Measurements from ENCODE around the gene SCGB3A2. TPM values are rescaled to one million over a fixed set of nuclear protein-coding genes. Genes with fewer than 3 reads are reported as not detected.
"Not testable (repeated sequence)": the region's sequence is repeated elsewhere in the genome, so short reads cannot be mapped to it uniquely, and the experiment has no call there.

SCGB3A2 gene
- total RNA-seq, 1 experiment from 2014 or later, result not detected

- Mint-ChIP-seq H3K4me3 (ENCODE audit: low read depth, unreplicated experiment) (no peak overlapping the region), H3K27me3 (ENCODE audit: unreplicated experiment) (no peaks in the 10 kb centered on the region), H3K4me1 (ENCODE audit: low read depth, unreplicated experiment) (peaks cover 34% of the 10 kb centered on the region), H3K9me3 (ENCODE audit: low read depth, unreplicated experiment) (no peaks in the 10 kb centered on the region), H3K36me3 (ENCODE audit: insufficient read depth, unreplicated experiment) (peaks cover under 1% of the 10 kb centered on the region), H3K27ac (ENCODE audit: unreplicated experiment) (no peak overlapping the region)
- TF ChIP-seq CTCF (IDR thresholded peaks at IDR 0.05; ENCODE audit: unreplicated experiment), result no peak
- DNase-seq, result peak; percentile 18
- intact Hi-C loops (cut with micrococcal nuclease; ENCODE audit: unreplicated experiment), result no loop called here
- CTCF ChIA-PET, result interaction anchor here (1.0 to 1.6 kb wide), 3 partner anchors 11 to 26 kb away, joined by 3 to 10 read pairs (median 3); no protein-coding TSS in a partner anchor
- BruUV-seq (replicated peaks), result no TSS peak
These were observed 17.9 kb upstream of the SCGB3A2 start for GRCh38 chr5:147860641-147861025.

GRCh38 chr5:147863454-147864158, 14.9 kb upstream of the SCGB3A2 start:
- no peaks in the 10 kb centered on the region for H3K27me3 Mint-ChIP-seq (ENCODE audit: unreplicated experiment)
- no peak for TF ChIP-seq CTCF (IDR thresholded peaks at IDR 0.05; ENCODE audit: unreplicated experiment)
- intact Hi-C loops (cut with micrococcal nuclease; ENCODE audit: unreplicated experiment), result no loop called here
- H3K36me3 Mint-ChIP-seq (ENCODE audit: insufficient read depth, unreplicated experiment), result peaks cover 4% of the 10 kb centered on the region
- CTCF ChIA-PET, result interaction anchor here (0.5 kb wide), 1 partner anchor 66 kb away, joined by 3 read pairs; no protein-coding TSS in a partner anchor
- no TSS peak for BruUV-seq (replicated peaks)
- no peak overlapping the region for H3K27ac Mint-ChIP-seq (ENCODE audit: unreplicated experiment)
- no peak for DNase-seq
- peaks cover 17% of the 10 kb centered on the region for H3K4me1 Mint-ChIP-seq (ENCODE audit: low read depth, unreplicated experiment)
- no peaks in the 10 kb centered on the region for H3K9me3 Mint-ChIP-seq (ENCODE audit: low read depth, unreplicated experiment)
- no peak overlapping the region for H3K4me3 Mint-ChIP-seq (ENCODE audit: low read depth, unreplicated experiment)

- H3K27ac Mint-ChIP-seq (ENCODE audit: unreplicated experiment), result no peak overlapping the region
- peaks cover 4% of the 10 kb centered on the region for H3K36me3 Mint-ChIP-seq (ENCODE audit: insufficient read depth, unreplicated experiment)
- H3K27me3 Mint-ChIP-seq (ENCODE audit: unreplicated experiment), result no peaks in the 10 kb centered on the region
- intact Hi-C loops (cut with micrococcal nuclease; ENCODE audit: unreplicated experiment), result no loop called here
- DNase-seq, result no peak
- H3K4me3 Mint-ChIP-seq (ENCODE audit: low read depth, unreplicated experiment), result no peak overlapping the region
- no peaks in the 10 kb centered on the region for H3K4me1 Mint-ChIP-seq (ENCODE audit: low read depth, unreplicated experiment)
- H3K9me3 Mint-ChIP-seq (ENCODE audit: low read depth, unreplicated experiment), result peaks cover 3% of the 10 kb centered on the region
- CTCF ChIA-PET, result no interaction called here
- no peak for TF ChIP-seq CTCF (IDR thresholded peaks at IDR 0.05; ENCODE audit: unreplicated experiment)
- BruUV-seq (replicated peaks), result no TSS peak
These were observed 9.4 kb upstream of the SCGB3A2 start for GRCh38 chr5:147869112-147869511.

- H3K9me3 Mint-ChIP-seq (ENCODE audit: low read depth, unreplicated experiment); DNase-seq; H3K4me1 Mint-ChIP-seq (ENCODE audit: low read depth, unreplicated experiment); intact Hi-C loops (cut with micrococcal nuclease; ENCODE audit: unreplicated experiment); H3K4me3 Mint-ChIP-seq (ENCODE audit: low read depth, unreplicated experiment); BruUV-seq (replicated peaks); H3K27me3 Mint-ChIP-seq (ENCODE audit: unreplicated experiment); H3K27ac Mint-ChIP-seq (ENCODE audit: unreplicated experiment); CTCF ChIA-PET; H3K36me3 Mint-ChIP-seq (ENCODE audit: insufficient read depth, unreplicated experiment): not testable (repeated sequence)
These were observed 8.6 kb upstream of the SCGB3A2 start for GRCh38 chr5:147869892-147870291.

GRCh38 chr5:147871980-147872549, 6.4 kb upstream of the SCGB3A2 start:
- CTCF ChIA-PET; intact Hi-C loops (cut with micrococcal nuclease; ENCODE audit: unreplicated experiment); BruUV-seq (replicated peaks); H3K4me3 Mint-ChIP-seq (ENCODE audit: low read depth, unreplicated experiment); H3K36me3 Mint-ChIP-seq (ENCODE audit: insufficient read depth, unreplicated experiment); H3K27me3 Mint-ChIP-seq (ENCODE audit: unreplicated experiment); DNase-seq; H3K27ac Mint-ChIP-seq (ENCODE audit: unreplicated experiment); H3K9me3 Mint-ChIP-seq (ENCODE audit: low read depth, unreplicated experiment): not testable (repeated sequence)
- peaks cover 13% of the 10 kb centered on the region for H3K4me1 Mint-ChIP-seq (ENCODE audit: low read depth, unreplicated experiment)

- intact Hi-C loops (cut with micrococcal nuclease; ENCODE audit: unreplicated experiment); H3K27ac Mint-ChIP-seq (ENCODE audit: unreplicated experiment); CTCF ChIA-PET; H3K36me3 Mint-ChIP-seq (ENCODE audit: insufficient read depth, unreplicated experiment); H3K27me3 Mint-ChIP-seq (ENCODE audit: unreplicated experiment); DNase-seq; H3K9me3 Mint-ChIP-seq (ENCODE audit: low read depth, unreplicated experiment); H3K4me3 Mint-ChIP-seq (ENCODE audit: low read depth, unreplicated experiment); BruUV-seq (replicated peaks): not testable (repeated sequence)
- peaks cover 18% of the 10 kb centered on the region for H3K4me1 Mint-ChIP-seq (ENCODE audit: low read depth, unreplicated experiment)
These were observed 5.6 kb upstream of the SCGB3A2 start for GRCh38 chr5:147872744-147873435.

GRCh38 chr5:147874118-147874875, 4.2 kb upstream of the SCGB3A2 start:
- H3K4me3 Mint-ChIP-seq (ENCODE audit: low read depth, unreplicated experiment); CTCF ChIA-PET; H3K36me3 Mint-ChIP-seq (ENCODE audit: insufficient read depth, unreplicated experiment); DNase-seq; BruUV-seq (replicated peaks); intact Hi-C loops (cut with micrococcal nuclease; ENCODE audit: unreplicated experiment); H3K27me3 Mint-ChIP-seq (ENCODE audit: unreplicated experiment); H3K9me3 Mint-ChIP-seq (ENCODE audit: low read depth, unreplicated experiment); H3K27ac Mint-ChIP-seq (ENCODE audit: unreplicated experiment): not testable (repeated sequence)
- peaks cover 18% of the 10 kb centered on the region for H3K4me1 Mint-ChIP-seq (ENCODE audit: low read depth, unreplicated experiment)

All from Calu3 (cell line).